T-helper 1 cell treated with Interleukin-12 subunit alpha and Interleukin-12 subunit beta and Interleukin-4 antibody, amounts not matched to agents 30 μg/mL and 1 μg/mL, for 36 hours (primary cell): ENCODE data around the gene ATP5PB.

Source experiments
- H3K27ac Mint-ChIP-seq: one replicate; pipeline ENCODE4 v1.8.0; 2021; ENCODE audit warnings: mild to moderate bottlenecking, mixed read lengths
- H3K27me3 Mint-ChIP-seq: one replicate; pipeline ENCODE4 v1.8.0; 2021; ENCODE audit warnings: low read depth, mixed read lengths
- H3K36me3 Mint-ChIP-seq: one replicate; pipeline ENCODE4 v1.8.0; 2021; ENCODE audit warnings: low read depth, mixed read lengths
- H3K4me1 Mint-ChIP-seq: one replicate; pipeline ENCODE4 v1.8.0; 2021; ENCODE audit warnings: low read depth, mixed read lengths
- H3K4me3 Mint-ChIP-seq: one replicate; pipeline ENCODE4 v1.8.0; 2021; ENCODE audit warnings: mild to moderate bottlenecking, moderate library complexity, mixed read lengths
- H3K9me3 Mint-ChIP-seq: one replicate; pipeline ENCODE4 v1.8.0; 2021; ENCODE audit warnings: mixed read lengths

ATP5PB gene

GRCh38 chr1:111476761-111477309 is 27.6 kb downstream of the ATP5PB start:
- Mint-ChIP-seq H3K4me3 (peak overlapping the region; percentile 48), H3K4me1 (peaks cover 42% of the 10 kb centered on the region), H3K27me3 (peaks cover 44% of the 10 kb centered on the region), H3K9me3 (no peaks in the 10 kb centered on the region), H3K27ac (peak overlapping the region; percentile 74), H3K36me3 (peaks cover 14% of the 10 kb centered on the region)

- no peaks in the 10 kb centered on the region for H3K9me3 Mint-ChIP-seq
- H3K4me1 Mint-ChIP-seq: peaks cover 28% of the 10 kb centered on the region
- no peak overlapping the region for H3K4me3 Mint-ChIP-seq
- H3K27me3 Mint-ChIP-seq: peaks cover 66% of the 10 kb centered on the region
- no peak overlapping the region for H3K27ac Mint-ChIP-seq
- peaks cover 7% of the 10 kb centered on the region for H3K36me3 Mint-ChIP-seq
These were observed 31.4 kb downstream of the ATP5PB start for GRCh38 chr1:111480674-111481073.

DNA sequence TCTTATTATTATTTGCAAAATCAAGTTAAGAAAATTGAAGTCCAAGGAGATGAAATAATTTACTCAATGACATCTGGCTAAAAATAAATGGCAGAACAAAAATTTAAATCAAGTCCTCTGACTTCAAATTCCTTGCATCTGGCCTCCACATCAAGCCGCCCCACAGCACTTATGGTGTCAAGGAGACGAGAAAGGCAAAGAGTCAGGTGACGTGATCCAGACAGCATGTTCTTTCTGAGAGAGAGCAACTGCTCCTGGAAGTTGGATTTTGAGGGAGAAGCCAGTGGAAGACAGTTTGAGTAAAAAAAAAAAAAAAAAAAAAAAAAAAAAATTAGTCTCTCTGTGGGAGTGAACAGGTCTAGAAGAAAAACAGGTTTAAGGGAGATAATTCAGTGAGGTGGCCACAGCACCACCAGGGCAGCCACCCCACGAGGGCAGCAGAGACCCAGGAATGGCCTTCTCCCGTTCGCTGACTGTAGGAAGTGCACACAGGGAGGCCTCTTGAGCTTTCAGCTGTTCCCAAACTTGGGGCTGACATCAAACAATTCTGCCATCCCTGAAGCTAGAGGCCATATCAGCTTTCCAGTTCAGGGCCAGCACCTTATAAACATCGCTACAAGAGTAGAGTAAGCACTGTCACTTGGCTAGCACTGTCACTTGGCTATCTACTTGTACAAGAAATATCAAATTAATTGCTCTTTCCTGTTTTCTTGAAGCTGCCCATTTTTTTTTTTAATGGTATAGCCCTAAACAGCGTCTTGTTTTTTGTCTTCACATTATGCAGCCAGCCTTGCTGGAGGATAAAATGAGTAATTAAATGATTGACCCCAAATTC is 32.3 kb downstream of the ATP5PB start:
- Mint-ChIP-seq H3K27ac (no peak overlapping the region), H3K36me3 (peaks cover 7% of the 10 kb centered on the region), H3K4me1 (peaks cover 21% of the 10 kb centered on the region), H3K9me3 (no peaks in the 10 kb centered on the region), H3K4me3 (no peak overlapping the region), H3K27me3 (peaks cover 73% of the 10 kb centered on the region)

GRCh38 chr1:111483166-111483565 is 33.9 kb downstream of the ATP5PB start:
- Mint-ChIP-seq H3K27ac (no peak overlapping the region), H3K9me3 (no peaks in the 10 kb centered on the region), H3K4me3 (no peak overlapping the region), H3K27me3 (peaks cover 72% of the 10 kb centered on the region), H3K4me1 (peaks cover 6% of the 10 kb centered on the region), H3K36me3 (peaks cover 2% of the 10 kb centered on the region)

DNA sequence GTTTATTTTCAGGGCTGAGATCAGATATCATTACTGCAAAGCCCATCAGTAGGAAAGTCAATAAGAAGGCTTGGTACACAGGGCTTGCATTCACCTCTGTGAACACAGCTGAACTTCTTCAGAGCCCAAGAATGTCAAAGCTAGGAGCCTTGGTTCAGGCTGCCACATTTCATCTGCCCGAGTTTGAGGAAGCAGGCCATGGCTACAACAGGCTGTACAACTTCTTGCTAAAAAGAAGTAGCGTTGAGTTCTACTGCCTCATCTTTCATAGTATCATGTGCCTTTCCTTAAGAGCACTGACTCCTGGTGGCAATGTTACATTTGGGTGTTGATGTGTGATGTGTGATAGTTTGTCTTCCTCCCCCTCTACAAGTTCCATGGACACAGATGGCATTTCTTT is 34.6 kb downstream of the ATP5PB start:
- Mint-ChIP-seq H3K4me1 (peaks cover 3% of the 10 kb centered on the region), H3K36me3 (no peaks in the 10 kb centered on the region), H3K27me3 (peaks cover 68% of the 10 kb centered on the region), H3K4me3 (no peak overlapping the region), H3K27ac (no peak overlapping the region), H3K9me3 (no peaks in the 10 kb centered on the region)

- no peaks in the 10 kb centered on the region for H3K9me3 Mint-ChIP-seq
- H3K27me3 Mint-ChIP-seq: peaks cover 64% of the 10 kb centered on the region
- H3K27ac Mint-ChIP-seq: no peak overlapping the region
- H3K4me3 Mint-ChIP-seq: no peak overlapping the region
- peaks cover 3% of the 10 kb centered on the region for H3K4me1 Mint-ChIP-seq
- H3K36me3 Mint-ChIP-seq: no peaks in the 10 kb centered on the region
These were observed 35.2 kb downstream of the ATP5PB start for GRCh38 chr1:111484391-111485026.

DNA sequence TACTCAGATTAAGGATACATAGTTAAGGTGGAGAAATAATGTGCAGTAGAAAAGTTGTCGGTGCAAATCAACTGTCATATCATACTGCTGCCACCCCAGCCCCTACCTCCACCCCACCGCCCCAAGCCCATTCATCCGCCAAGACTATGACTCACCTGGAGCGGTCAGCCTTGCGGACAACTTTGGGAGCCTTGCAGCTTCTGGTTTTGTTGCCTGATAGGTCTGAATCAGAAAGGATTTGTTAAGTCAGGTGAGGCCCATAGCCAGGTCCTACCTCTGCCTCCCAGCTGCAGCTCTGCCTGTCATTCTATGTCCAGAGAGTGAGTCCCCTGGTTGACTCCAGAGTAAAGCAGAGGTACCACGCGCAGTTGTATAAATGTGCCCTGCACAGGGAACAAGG is 37.2 kb downstream of the ATP5PB start:
- H3K9me3 Mint-ChIP-seq: no peaks in the 10 kb centered on the region
- no peak overlapping the region for H3K27ac Mint-ChIP-seq
- H3K4me3 Mint-ChIP-seq: no peak overlapping the region
- H3K4me1 Mint-ChIP-seq: peaks cover 3% of the 10 kb centered on the region
- H3K36me3 Mint-ChIP-seq: peaks cover under 1% of the 10 kb centered on the region
- peaks cover 53% of the 10 kb centered on the region for H3K27me3 Mint-ChIP-seq

GRCh38 chr1:111487133-111487532 is 37.9 kb downstream of the ATP5PB start:
- H3K27ac Mint-ChIP-seq: no peak overlapping the region
- H3K36me3 Mint-ChIP-seq: peaks cover 2% of the 10 kb centered on the region
- H3K4me3 Mint-ChIP-seq: no peak overlapping the region
- H3K4me1 Mint-ChIP-seq: peaks cover 1% of the 10 kb centered on the region
- H3K9me3 Mint-ChIP-seq: no peaks in the 10 kb centered on the region
- H3K27me3 Mint-ChIP-seq: peaks cover 50% of the 10 kb centered on the region

GRCh38 chr1:111488669-111489068 is 39.4 kb downstream of the ATP5PB start:
- H3K9me3 Mint-ChIP-seq: no peaks in the 10 kb centered on the region
- no peaks in the 10 kb centered on the region for H3K4me1 Mint-ChIP-seq
- H3K27me3 Mint-ChIP-seq: peaks cover 41% of the 10 kb centered on the region
- no peak overlapping the region for H3K27ac Mint-ChIP-seq
- H3K4me3 Mint-ChIP-seq: no peak overlapping the region
- peaks cover 2% of the 10 kb centered on the region for H3K36me3 Mint-ChIP-seq

DNA sequence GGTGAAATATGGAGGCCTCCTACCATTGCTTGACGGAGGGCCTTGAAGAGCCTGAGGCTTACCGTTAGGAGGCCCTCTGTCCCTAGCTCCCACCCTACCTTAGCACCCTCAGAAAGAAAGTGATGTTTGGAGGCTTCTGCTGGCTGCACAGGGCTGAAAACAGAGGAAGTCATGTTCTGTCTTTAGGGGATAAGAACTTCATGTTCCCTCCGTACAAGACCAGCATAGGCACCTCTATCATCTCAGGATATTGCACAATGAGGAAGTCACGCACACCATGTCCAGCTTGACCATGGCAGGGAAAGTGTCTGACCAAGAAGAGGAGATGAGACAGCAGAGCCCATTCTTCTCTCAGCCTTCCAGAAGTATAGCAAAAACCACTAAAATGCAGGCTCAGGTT is 40.3 kb downstream of the ATP5PB start:
- Mint-ChIP-seq H3K4me3 (no peak overlapping the region), H3K9me3 (peaks cover 9% of the 10 kb centered on the region), H3K36me3 (peaks cover 3% of the 10 kb centered on the region), H3K27ac (no peak overlapping the region), H3K4me1 (no peaks in the 10 kb centered on the region), H3K27me3 (peaks cover 45% of the 10 kb centered on the region)

- Mint-ChIP-seq H3K9me3 (peaks cover 15% of the 10 kb centered on the region), H3K27ac (no peak overlapping the region)
These were observed 41.0 kb downstream of the ATP5PB start for GRCh38 chr1:111490220-111490619.

GRCh38 chr1:111491070-111491469 is 41.8 kb downstream of the ATP5PB start:
- Mint-ChIP-seq H3K27me3 (peaks cover 34% of the 10 kb centered on the region), H3K36me3 (peaks cover 10% of the 10 kb centered on the region), H3K4me3 (no peak overlapping the region), H3K4me1 (peaks cover 3% of the 10 kb centered on the region), H3K27ac (no peak overlapping the region), H3K9me3 (peaks cover 24% of the 10 kb centered on the region)

More at GRCh38 chr1:111490220-111490619, 41.0 kb downstream of the ATP5PB start:
- H3K4me3 Mint-ChIP-seq: no peak overlapping the region
- peaks cover 42% of the 10 kb centered on the region for H3K27me3 Mint-ChIP-seq
- peaks cover 6% of the 10 kb centered on the region for H3K36me3 Mint-ChIP-seq
- H3K4me1 Mint-ChIP-seq: no peaks in the 10 kb centered on the region

- Mint-ChIP-seq H3K36me3 (peaks cover 28% of the 10 kb centered on the region), H3K27ac (peak overlapping the region; percentile 52), H3K27me3 (peaks cover 26% of the 10 kb centered on the region), H3K4me3 (no peak overlapping the region), H3K9me3 (peaks cover 52% of the 10 kb centered on the region), H3K4me1 (peaks cover 24% of the 10 kb centered on the region)
These were observed 47.1 kb downstream of the ATP5PB start for GRCh38 chr1:111496398-111496797.

DNA sequence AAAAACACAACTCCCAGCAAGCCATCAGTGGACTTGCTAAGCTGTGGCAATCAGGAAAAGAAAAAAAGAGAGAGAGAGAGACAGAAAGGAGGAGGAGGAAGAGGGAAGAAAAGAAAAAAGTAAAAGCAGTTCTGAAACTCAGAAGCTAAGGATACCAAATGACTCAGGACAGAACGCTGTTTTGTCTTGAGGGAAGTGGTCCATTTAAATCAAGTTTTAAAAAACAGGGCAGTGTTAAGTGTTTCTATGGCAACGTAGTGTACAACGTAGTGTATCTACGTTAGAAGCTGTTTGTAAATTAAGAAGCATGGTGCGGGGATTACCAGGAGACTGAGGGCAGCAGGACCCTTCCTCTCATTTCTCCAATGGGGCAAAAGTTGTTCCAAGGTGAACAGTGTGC is 48.3 kb downstream of the ATP5PB start:
- H3K9me3 Mint-ChIP-seq: peaks cover 52% of the 10 kb centered on the region
- H3K36me3 Mint-ChIP-seq: peaks cover 26% of the 10 kb centered on the region
- peak overlapping the region; percentile 53 for H3K4me3 Mint-ChIP-seq
- H3K27me3 Mint-ChIP-seq: peaks cover 23% of the 10 kb centered on the region
- H3K27ac Mint-ChIP-seq: peak overlapping the region; percentile 49
- H3K4me1 Mint-ChIP-seq: peaks cover 28% of the 10 kb centered on the region
